NOMO-1 (cell line): ENCODE data around the gene BDNF.
"Not testable (repeated sequence)": the region's sequence is repeated elsewhere in the genome, so short reads cannot be mapped to it uniquely, and the experiment has no call there.

Experiments
- DNase-seq, 2 experiments: peaks; one replicate each; lab custom pipeline; 2025; ENCODE audit not compliant: unreplicated experiment in 2 of 2; lab: John Stamatoyannopoulos, UW

Gene BDNF

GRCh38 chr11:27672836-27673464 is 27.3 kb downstream of the BDNF start:
- no peak for DNase-seq

GRCh38 chr11:27665508-27666101 is 34.6 kb downstream of the BDNF start:
- DNase-seq, result not testable (repeated sequence)

GRCh38 chr11:27663326-27663725 is 36.9 kb downstream of the BDNF start:
- no peak for DNase-seq

- DNase-seq, result no peak
Observed at GRCh38 chr11:27660171-27660570, 40.1 kb downstream of the BDNF start.

- no peak for DNase-seq
Observed at GRCh38 chr11:27658535-27659236, 41.6 kb downstream of the BDNF start.

- DNase-seq, result no peak
Observed at GRCh38 chr11:27656806-27657483, 43.3 kb downstream of the BDNF start.

- no peak for DNase-seq
Observed at GRCh38 chr11:27656320-27656719, 43.9 kb downstream of the BDNF start.

- no peak for DNase-seq
Observed at GRCh38 chr11:27653990-27654758, 46.1 kb downstream of the BDNF start.

- no peak for DNase-seq
Observed at GRCh38 chr11:27651711-27652110, 48.5 kb downstream of the BDNF start.

GRCh38 chr11:27650988-27651387 is 49.3 kb downstream of the BDNF start:
- DNase-seq, result no peak

GRCh38 chr11:27649800-27650199 is 50.5 kb downstream of the BDNF start:
- DNase-seq, result no peak

GRCh38 chr11:27648840-27649239 is 51.4 kb downstream of the BDNF start:
- no peak for DNase-seq

- DNase-seq, result no peak
Observed at GRCh38 chr11:27646051-27646818, 54.0 kb downstream of the BDNF start.

- DNase-seq, result no peak
Observed at GRCh38 chr11:27642954-27643353, 57.3 kb downstream of the BDNF start.

GRCh38 chr11:27640954-27641353 is 59.3 kb downstream of the BDNF start:
- DNase-seq, result no peak

GRCh38 chr11:27635567-27636037 is 64.7 kb downstream of the BDNF start:
- DNase-seq, result no peak

- DNase-seq, result not testable (repeated sequence)
Observed at GRCh38 chr11:27634776-27635175, 65.5 kb downstream of the BDNF start.

- not testable (repeated sequence) for DNase-seq
Observed at GRCh38 chr11:27634282-27634681, 66.0 kb downstream of the BDNF start.

GRCh38 chr11:27629023-27629422 is 71.2 kb downstream of the BDNF start:
- not testable (repeated sequence) for DNase-seq

- DNase-seq, result no peak
Observed at GRCh38 chr11:27627979-27628378, 72.3 kb downstream of the BDNF start.
